GM12875 (cell line): Measurements from ENCODE around the gene TCF12.

Experiments
- H3K4me3 ChIP-seq: one replicate; pipeline ENCODE4 v1.5.1; 2011; ENCODE audit warnings: low read depth, low read length, control low read depth
- TF ChIP-seq, protein P1 (sequence below): IDR thresholded peaks from 2 replicates; pipeline ENCODE4 v1.5.1; 2011; ENCODE audit warnings: low read depth, mild to moderate bottlenecking, control low read depth, inconsistent platforms, low read length, moderate library complexity, borderline replicate concordance; ENCODE audit not compliant: insufficient read depth

TCF12 gene

DNA sequence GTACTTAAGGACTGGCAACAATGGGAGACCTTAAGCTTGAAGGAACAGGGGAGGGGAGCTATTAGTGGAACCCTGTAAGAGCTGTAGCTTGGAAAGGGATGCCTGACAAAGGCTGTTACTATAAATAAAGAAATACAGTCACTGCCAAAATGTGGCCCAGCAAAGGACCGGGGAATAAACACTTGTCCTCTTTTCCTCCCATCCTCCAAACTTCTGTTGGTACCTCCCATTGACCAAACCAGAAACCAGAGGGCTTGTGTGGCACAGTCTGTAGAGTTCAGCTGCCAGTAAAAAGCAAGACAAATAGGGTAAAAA lies 25.1 kb upstream of the TCF12 start:
- TF ChIP-seq, protein P1, sequence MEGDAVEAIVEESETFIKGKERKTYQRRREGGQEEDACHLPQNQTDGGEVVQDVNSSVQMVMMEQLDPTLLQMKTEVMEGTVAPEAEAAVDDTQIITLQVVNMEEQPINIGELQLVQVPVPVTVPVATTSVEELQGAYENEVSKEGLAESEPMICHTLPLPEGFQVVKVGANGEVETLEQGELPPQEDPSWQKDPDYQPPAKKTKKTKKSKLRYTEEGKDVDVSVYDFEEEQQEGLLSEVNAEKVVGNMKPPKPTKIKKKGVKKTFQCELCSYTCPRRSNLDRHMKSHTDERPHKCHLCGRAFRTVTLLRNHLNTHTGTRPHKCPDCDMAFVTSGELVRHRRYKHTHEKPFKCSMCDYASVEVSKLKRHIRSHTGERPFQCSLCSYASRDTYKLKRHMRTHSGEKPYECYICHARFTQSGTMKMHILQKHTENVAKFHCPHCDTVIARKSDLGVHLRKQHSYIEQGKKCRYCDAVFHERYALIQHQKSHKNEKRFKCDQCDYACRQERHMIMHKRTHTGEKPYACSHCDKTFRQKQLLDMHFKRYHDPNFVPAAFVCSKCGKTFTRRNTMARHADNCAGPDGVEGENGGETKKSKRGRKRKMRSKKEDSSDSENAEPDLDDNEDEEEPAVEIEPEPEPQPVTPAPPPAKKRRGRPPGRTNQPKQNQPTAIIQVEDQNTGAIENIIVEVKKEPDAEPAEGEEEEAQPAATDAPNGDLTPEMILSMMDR = no peak
- H3K4me3 ChIP-seq = no peak overlapping the region

DNA sequence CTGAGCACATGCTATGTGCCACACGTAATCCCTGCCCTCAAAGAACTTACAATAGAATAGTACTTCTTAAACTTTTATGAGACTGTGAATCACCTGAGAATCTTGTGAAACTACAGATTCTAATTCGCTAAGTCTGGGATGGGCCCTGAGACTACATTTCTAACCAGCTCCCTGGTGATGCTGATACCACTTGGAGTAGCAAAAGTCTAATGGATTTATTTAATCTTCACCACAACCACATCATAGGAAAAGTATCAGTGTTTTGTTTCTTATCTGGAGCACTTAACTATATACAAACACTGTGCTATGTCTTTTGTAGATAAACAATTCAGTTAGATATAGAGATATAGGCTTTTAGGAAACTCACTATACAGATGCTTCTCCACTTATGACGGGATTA lies 23.8 kb upstream of the TCF12 start:
- TF ChIP-seq, protein P1 = no peak

DNA sequence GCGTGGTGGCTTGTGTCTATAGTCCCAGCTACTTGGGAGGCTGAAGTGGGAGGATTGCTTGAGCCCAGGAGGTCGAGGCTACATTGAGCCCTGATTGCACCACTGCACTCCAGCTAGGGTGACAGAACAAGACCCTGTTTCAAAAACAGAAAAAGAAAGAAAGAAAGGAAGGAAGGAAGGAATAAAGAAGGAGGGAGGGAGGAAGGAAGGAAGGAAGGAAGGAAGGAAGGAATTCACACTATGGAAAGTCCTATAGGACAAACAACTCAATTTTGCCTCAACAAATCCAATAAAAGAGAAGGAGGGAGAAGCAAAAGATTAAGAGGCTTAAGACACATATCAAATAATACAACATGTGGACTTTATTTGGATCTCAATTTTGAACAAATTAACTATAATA lies 16.5 kb upstream of the TCF12 start:
- H3K4me3 ChIP-seq = no peak overlapping the region
- TF ChIP-seq, protein P1 = no peak

More for the DNA sequence above, 23.8 kb upstream of the TCF12 start:
- no peak overlapping the region for H3K4me3 ChIP-seq

DNA sequence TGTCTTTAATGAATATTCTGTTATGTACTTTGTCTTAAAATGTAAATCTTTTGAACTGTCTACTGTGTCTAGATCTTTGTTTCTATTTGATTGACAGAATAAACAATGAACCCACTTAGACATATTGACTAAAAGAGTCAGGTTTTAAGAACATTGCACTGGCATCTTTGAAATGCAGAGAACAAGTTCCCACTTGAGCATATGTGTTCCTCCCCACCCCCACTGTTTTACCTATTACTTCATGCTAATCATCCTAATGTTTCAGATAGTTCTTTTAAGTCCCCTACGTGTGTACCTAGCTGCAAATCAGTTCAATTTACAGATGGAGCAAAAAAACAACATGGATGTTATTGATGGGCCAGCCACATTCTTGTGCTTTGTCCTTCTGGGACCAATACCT lies 11.7 kb upstream of the TCF12 start:
- no peak overlapping the region for H3K4me3 ChIP-seq
- TF ChIP-seq, protein P1 = no peak

DNA sequence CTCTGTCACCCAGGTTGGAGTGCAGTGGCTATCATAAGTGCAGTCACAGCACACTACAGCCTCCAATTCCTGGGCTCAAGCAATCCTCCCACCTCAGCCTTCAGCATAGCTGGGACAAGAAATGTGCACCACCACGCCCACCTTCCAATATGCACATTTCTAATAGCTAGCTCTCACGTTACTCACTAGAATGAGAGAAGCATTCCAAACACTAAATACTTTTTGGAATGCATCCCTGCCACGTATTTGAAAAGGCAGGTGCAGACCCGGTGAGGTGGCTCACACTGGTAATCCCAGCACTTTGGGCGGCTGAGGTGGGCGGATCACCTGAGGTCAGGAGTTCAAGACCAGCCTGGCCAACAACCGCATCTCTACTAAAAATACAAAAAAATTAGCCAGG lies 7.6 kb upstream of the TCF12 start:
- TF ChIP-seq, protein P1 = no peak

DNA sequence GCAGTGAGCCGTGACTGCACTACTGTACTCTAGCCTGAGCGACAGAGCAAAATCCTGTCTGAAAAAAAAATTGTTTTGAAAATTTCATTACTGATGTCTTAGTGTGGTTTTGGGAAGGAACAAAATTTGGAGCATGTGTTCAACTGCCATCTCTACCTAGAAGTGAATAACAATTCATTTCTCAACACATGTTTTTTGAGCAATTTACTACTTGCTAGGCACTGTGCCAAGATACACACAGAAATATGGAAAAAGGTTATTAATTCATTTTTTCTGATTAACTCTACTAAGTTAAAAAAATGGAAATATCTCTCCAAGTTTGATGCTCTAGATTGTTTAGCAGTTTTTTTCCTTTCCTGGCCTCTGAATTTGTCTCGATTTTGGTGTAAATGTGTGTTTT lies 5.2 kb upstream of the TCF12 start:
- TF ChIP-seq, protein P1 = no peak

More for the DNA sequence above, 7.6 kb upstream of the TCF12 start:
- no peak overlapping the region for H3K4me3 ChIP-seq

DNA sequence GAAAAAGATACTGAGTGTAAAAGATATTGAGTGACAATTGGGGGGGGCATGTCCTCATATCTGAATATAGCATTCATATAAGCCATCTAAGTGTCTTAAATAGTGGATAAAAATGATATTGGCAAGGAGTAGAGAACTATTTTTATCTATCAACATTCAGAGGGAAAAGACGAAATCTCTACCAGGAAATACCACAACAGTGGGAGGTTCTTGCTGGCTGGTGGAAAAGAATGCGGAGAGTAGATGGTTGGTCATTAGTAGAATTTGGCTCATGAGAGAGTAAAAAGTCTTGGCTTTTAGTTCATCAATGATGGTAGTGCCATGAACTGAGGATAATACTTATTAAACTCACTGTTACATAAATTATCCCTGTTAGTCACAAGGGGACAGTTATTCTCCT lies 4.8 kb upstream of the TCF12 start:
- H3K4me3 ChIP-seq = no peak overlapping the region
- TF ChIP-seq, protein P1 = no peak

More for the DNA sequence above, 5.2 kb upstream of the TCF12 start:
- no peak overlapping the region for H3K4me3 ChIP-seq
